Liver (tissue), 9 donors: ENCODE measurements around the gene KANK2. TPM values are rescaled to one million over a fixed set of nuclear protein-coding genes. Genes with fewer than 3 reads are reported as not detected.

ENCODE experiments used
- DNase-seq: peaks from one replicate; pipeline ENCODE4 v3.0.0-alpha.2; 2017; ENCODE audit warnings: low spot score
- H3K27ac ChIP-seq, 2 donors: one replicate each; pipeline ENCODE4 v1.7.0; 2013; ENCODE audit warnings: inconsistent platforms in 2 of 2, low read length in 2 of 2, control low read depth in 1 of 2, low read depth in 1 of 2, mild to moderate bottlenecking in 1 of 2
- H3K27me3 ChIP-seq, 4 donors: one replicate each; pipeline versions ENCODE4 v1.6.1 to v1.7.0; 2013; ENCODE audit warnings: low read length in 3 of 4, inconsistent platforms in 1 of 4, mild to moderate bottlenecking in 1 of 4, moderate library complexity in 1 of 4; ENCODE audit not compliant: control insufficient read depth in 4 of 4, insufficient read depth in 4 of 4
- H3K36me3 ChIP-seq, 4 donors: one replicate each; pipeline versions ENCODE4 v1.6.1 to v1.7.0; 2013; ENCODE audit warnings: low read length in 3 of 4, mild to moderate bottlenecking in 3 of 4, low read depth in 1 of 4, moderate library complexity in 1 of 4; ENCODE audit not compliant: control insufficient read depth in 4 of 4, insufficient read depth in 3 of 4
- H3K4me1 ChIP-seq, 4 donors: one replicate each; pipeline versions ENCODE4 v1.6.1 to v1.7.0; 2013; ENCODE audit warnings: low read length in 3 of 4, mild to moderate bottlenecking in 3 of 4, moderate library complexity in 1 of 4; ENCODE audit not compliant: control insufficient read depth in 4 of 4, insufficient read depth in 4 of 4
- H3K4me3 ChIP-seq, 3 donors: one replicate each; pipeline versions ENCODE4 v1.6.1 to v1.7.0; 2013; ENCODE audit warnings: low read length in 3 of 3, control low read depth in 1 of 3, low read depth in 1 of 3, mild to moderate bottlenecking in 1 of 3
- H3K9ac ChIP-seq, 2 donors: one replicate each; pipeline ENCODE4 v1.7.0; 2013; ENCODE audit warnings: low read length in 2 of 2, mild to moderate bottlenecking in 2 of 2, moderate library complexity in 2 of 2, control low read depth in 1 of 2, low read depth in 1 of 2
- H3K9me3 ChIP-seq, 4 donors: one replicate each; pipeline versions ENCODE4 v1.6.1 to v1.7.0; 2013; ENCODE audit warnings: low read length in 3 of 4; ENCODE audit not compliant: control insufficient read depth in 4 of 4
- EGR1 ChIP-seq, 2 donors: IDR thresholded peaks; 2 replicates each; pipeline ENCODE4 v1.6.1; 2016 to 2018; ENCODE audit warnings: antibody characterized with exemption in 2 of 2, low read depth in 2 of 2
- FOXA1 ChIP-seq: IDR thresholded peaks from 2 replicates; pipeline ENCODE4 v1.6.1; 2016; ENCODE audit warnings: antibody characterized with exemption
- FOXA2 ChIP-seq: IDR thresholded peaks from 2 replicates; pipeline ENCODE4 v1.6.1; 2016; ENCODE audit warnings: antibody characterized with exemption
- GABPA ChIP-seq, 2 donors: IDR thresholded peaks in 1 of 2; conservative IDR thresholded peaks in 1 of 2; 2 replicates each; pipeline ENCODE4 v1.6.1; 2016; ENCODE audit warnings: antibody characterized with exemption in 2 of 2, mild to moderate bottlenecking in 1 of 2, moderate library complexity in 1 of 2
- HNF4A ChIP-seq, 2 donors: conservative IDR thresholded peaks; 2 replicates each; pipeline ENCODE4 v1.6.1; 2016; ENCODE audit warnings: antibody characterized with exemption in 2 of 2, mild to moderate bottlenecking in 2 of 2
- NR2F2 ChIP-seq: IDR thresholded peaks from 2 replicates; pipeline ENCODE4 v1.6.1; 2016; ENCODE audit warnings: antibody characterized with exemption
- RAD21 ChIP-seq, 2 donors: IDR thresholded peaks; 2 replicates each; pipeline ENCODE4 v1.6.1; 2016; ENCODE audit warnings: antibody characterized with exemption in 2 of 2, mild to moderate bottlenecking in 2 of 2
- RXRA ChIP-seq, 2 donors: IDR thresholded peaks; 2 replicates each; pipeline ENCODE4 v1.6.1; 2017 to 2018; ENCODE audit warnings: antibody characterized with exemption in 2 of 2, mild to moderate bottlenecking in 1 of 2
- YY1 ChIP-seq: IDR thresholded peaks from 2 replicates; pipeline ENCODE4 v1.6.1; 2016; ENCODE audit warnings: antibody characterized with exemption, mild to moderate bottlenecking
- WGBS: extraction: QIAGEN DNeasy Blood & Tissue Kit; methylation state at CpG from one replicate; pipeline ENCODE4 v1.1.7; 2013; 5-methylcytosine and 5-hydroxymethylcytosine counted together
- polyA plus RNA-seq, 2 donors: library from polyadenylated mRNA; stranded (reverse) in 1 of 2; unstranded in 1 of 2; fragments of 200-250 nt in 1 of 2; fragments of >200 nt in 1 of 2; fragmentation: Nextera tagmentation in 1 of 2; extraction: Ambion mirVana in 1 of 2; gene quantifications; one replicate each; pipeline versions ENCODE4 v1.2.1 to v1.2.3, GENCODE V29; 2013 to 2015
- total RNA-seq, 2 donors: library from RNA; depleted of rRNA; stranded (reverse); fragments of >200 nt; gene quantifications; one replicate each; pipeline ENCODE4 v1.2.3, GENCODE V29; 2014
- TF ChIP-seq, protein P1 (sequence below): IDR thresholded peaks from 2 replicates; pipeline ENCODE4 v1.6.1; 2016; ENCODE audit warnings: antibody characterized with exemption, mild to moderate bottlenecking
- TF ChIP-seq, protein P2 (sequence below): IDR thresholded peaks from 2 replicates; pipeline ENCODE4 v1.6.1; 2016; ENCODE audit warnings: antibody characterized with exemption
- TF ChIP-seq, protein P3 (sequence below): fragments of 150-350 bp; IDR thresholded peaks from 2 replicates; pipeline ENCODE4 v1.5.1; 2017; ENCODE audit warnings: improper control_type of control experiment, low read depth, low read length; ENCODE audit not compliant: missing input control
- TF ChIP-seq, protein P4 (sequence below): IDR thresholded peaks from 2 replicates; pipeline ENCODE4 v1.6.1; 2016; ENCODE audit warnings: antibody characterized with exemption
- donor health status: healthy.
- donor health status: healthy.
- donor health status: healthy.
- donor health status: healthy.
- donor health status: healthy.

KANK2 gene
- total and polyA plus RNA-seq, 4 donors = 15.0 to 67.8 (median 40.6) TPM

DNA sequence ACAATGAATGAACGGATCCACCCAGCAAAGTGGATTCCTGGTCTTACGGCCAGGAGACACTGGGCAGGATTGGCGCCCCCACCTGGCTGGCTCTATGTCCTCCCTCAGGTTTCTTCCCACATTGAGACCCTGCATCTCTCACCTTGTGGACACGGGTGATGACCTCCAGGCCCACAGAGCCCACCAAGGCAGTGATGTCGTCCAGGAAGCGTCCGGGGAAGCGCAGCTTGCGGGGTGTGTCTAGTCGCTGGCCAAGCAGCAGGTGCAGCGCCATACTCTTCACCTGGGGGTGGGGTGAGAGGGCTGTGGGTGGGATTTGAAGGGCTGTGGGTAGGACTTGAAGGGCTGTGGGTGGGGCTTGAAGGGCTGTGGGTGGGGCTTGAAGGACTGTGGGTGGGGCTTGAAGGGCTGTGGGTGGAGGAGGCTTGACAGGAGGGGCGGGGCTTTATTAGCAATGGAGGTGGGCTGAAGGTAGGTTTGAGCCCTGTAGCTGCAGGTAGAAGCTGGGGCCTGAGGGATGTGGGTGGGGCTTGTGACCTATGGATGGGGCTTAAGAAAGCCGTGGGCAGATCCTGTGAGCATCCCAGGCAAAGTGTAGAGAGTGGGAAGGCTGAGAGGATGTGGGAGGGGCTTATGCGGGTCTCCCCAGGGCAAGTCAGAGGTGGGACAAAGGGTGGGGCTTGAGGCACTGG lies 30.0 kb upstream of the KANK2 start:
- Histone ChIP-seq H3K9me3 (no peaks in the 10 kb centered on the region), H3K9ac (no peak overlapping the region), H3K4me1 (peaks cover 0 to 4% (median 0%) of the 10 kb centered on the region in 4 donors), H3K27me3 (no peaks in the 10 kb centered on the region), H3K36me3 (peaks cover 0 to 21% (median 3%) of the 10 kb centered on the region in 4 donors), H3K4me3 (no peak overlapping the region), H3K27ac (no peak overlapping the region)
- whole genome bisulfite sequencing = 93% methylated on average over 14 of the region's 14 CpGs
- no peak for DNase-seq
- TF ChIP-seq, protein P1, sequence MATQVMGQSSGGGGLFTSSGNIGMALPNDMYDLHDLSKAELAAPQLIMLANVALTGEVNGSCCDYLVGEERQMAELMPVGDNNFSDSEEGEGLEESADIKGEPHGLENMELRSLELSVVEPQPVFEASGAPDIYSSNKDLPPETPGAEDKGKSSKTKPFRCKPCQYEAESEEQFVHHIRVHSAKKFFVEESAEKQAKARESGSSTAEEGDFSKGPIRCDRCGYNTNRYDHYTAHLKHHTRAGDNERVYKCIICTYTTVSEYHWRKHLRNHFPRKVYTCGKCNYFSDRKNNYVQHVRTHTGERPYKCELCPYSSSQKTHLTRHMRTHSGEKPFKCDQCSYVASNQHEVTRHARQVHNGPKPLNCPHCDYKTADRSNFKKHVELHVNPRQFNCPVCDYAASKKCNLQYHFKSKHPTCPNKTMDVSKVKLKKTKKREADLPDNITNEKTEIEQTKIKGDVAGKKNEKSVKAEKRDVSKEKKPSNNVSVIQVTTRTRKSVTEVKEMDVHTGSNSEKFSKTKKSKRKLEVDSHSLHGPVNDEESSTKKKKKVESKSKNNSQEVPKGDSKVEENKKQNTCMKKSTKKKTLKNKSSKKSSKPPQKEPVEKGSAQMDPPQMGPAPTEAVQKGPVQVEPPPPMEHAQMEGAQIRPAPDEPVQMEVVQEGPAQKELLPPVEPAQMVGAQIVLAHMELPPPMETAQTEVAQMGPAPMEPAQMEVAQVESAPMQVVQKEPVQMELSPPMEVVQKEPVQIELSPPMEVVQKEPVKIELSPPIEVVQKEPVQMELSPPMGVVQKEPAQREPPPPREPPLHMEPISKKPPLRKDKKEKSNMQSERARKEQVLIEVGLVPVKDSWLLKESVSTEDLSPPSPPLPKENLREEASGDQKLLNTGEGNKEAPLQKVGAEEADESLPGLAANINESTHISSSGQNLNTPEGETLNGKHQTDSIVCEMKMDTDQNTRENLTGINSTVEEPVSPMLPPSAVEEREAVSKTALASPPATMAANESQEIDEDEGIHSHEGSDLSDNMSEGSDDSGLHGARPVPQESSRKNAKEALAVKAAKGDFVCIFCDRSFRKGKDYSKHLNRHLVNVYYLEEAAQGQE = no peak
- no peak for TF ChIP-seq GABPA (IDR thresholded peaks at IDR 0.05 in 1 of 2, conservative IDR thresholded peaks at IDR 0.05 in 1 of 2)
- TF ChIP-seq, protein P2, sequence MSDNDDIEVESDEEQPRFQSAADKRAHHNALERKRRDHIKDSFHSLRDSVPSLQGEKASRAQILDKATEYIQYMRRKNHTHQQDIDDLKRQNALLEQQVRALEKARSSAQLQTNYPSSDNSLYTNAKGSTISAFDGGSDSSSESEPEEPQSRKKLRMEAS = no peak
- peak in 1 of 2 donors; percentile 22 for TF ChIP-seq RAD21 (IDR thresholded peaks at IDR 0.05)
- no peak for TF ChIP-seq NR2F2
- TF ChIP-seq, protein P3, sequence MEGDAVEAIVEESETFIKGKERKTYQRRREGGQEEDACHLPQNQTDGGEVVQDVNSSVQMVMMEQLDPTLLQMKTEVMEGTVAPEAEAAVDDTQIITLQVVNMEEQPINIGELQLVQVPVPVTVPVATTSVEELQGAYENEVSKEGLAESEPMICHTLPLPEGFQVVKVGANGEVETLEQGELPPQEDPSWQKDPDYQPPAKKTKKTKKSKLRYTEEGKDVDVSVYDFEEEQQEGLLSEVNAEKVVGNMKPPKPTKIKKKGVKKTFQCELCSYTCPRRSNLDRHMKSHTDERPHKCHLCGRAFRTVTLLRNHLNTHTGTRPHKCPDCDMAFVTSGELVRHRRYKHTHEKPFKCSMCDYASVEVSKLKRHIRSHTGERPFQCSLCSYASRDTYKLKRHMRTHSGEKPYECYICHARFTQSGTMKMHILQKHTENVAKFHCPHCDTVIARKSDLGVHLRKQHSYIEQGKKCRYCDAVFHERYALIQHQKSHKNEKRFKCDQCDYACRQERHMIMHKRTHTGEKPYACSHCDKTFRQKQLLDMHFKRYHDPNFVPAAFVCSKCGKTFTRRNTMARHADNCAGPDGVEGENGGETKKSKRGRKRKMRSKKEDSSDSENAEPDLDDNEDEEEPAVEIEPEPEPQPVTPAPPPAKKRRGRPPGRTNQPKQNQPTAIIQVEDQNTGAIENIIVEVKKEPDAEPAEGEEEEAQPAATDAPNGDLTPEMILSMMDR = no peak

DNA sequence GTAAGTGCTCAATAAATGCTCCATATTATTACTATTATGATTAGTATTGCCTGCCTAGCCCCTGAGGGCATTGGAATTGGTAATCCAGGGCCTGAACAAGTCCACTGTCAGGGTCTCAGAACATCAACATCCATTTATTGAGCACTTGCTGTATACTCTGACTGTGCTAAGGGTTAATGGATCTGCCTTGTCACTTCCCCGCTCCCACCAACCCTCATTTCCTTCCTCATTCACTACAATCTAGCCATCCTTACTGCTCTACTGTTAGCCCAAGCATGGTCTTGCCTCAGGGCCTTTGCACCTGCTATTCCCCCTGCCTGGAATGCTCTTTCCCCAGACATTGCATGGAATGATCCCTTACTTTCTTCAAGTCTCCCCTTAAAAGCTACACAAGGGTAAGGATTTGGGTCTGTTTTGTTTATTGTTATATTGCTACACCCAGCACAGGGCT lies 29.4 kb upstream of the KANK2 start:
- Histone ChIP-seq H3K36me3 (peaks cover 3 to 21% (median 6%) of the 10 kb centered on the region in 4 donors), H3K4me3 (no peak overlapping the region), H3K27me3 (no peaks in the 10 kb centered on the region), H3K4me1 (peaks cover 0 to 4% (median 0%) of the 10 kb centered on the region in 4 donors), H3K9ac (no peak overlapping the region), H3K27ac (no peak overlapping the region), H3K9me3 (peaks cover 0 to 2% (median 0%) of the 10 kb centered on the region in 4 donors)
- 88% methylated on average over 1 of the region's 1 CpG for WGBS
- TF ChIP-seq EGR1 (IDR thresholded peaks at IDR 0.05; ENCODE audit: low read depth in 2 of 2) = no peak
- no peak for DNase-seq

DNA sequence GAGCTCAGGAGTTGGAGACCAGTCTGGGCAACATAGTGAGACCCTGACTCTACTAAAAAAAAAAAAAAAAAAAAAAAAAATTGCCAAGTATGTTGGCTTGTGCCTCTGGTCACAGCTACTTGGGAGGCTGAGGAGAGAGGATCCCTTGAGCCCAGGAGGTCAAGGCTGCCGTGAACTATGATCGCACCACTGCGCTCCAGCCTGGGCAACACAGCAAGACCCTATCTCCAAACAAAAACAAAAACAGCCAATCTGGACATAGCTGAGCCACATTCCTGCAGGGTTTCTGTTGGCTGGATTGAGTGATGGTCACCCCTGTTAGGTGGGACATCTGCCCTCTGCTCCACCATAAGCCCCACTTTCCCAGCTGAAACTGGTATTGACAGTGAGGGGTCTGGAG lies 28.5 kb upstream of the KANK2 start:
- Histone ChIP-seq H3K9me3 (peaks cover 0 to 7% (median under 1%) of the 10 kb centered on the region in 4 donors), H3K36me3 (peaks cover 5 to 23% (median 13%) of the 10 kb centered on the region in 4 donors), H3K4me1 (peaks cover 0 to 4% (median 0%) of the 10 kb centered on the region in 4 donors), H3K4me3 (no peak overlapping the region), H3K9ac (no peak overlapping the region), H3K27ac (peak overlapping the region in 1 of 2 donors; percentile 3), H3K27me3 (no peaks in the 10 kb centered on the region)
- 96% methylated on average over 3 of the region's 3 CpGs for WGBS
- DNase-seq = no peak
- no peak for TF ChIP-seq NR2F2
- no peak for TF ChIP-seq RXRA (IDR thresholded peaks at IDR 0.05)
- TF ChIP-seq, protein P4, sequence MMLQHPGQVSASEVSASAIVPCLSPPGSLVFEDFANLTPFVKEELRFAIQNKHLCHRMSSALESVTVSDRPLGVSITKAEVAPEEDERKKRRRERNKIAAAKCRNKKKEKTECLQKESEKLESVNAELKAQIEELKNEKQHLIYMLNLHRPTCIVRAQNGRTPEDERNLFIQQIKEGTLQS = no peak
- no peak for TF ChIP-seq FOXA1
- no peak for TF ChIP-seq YY1
- TF ChIP-seq, protein P3 = no peak
- TF ChIP-seq, protein P1 = no peak
- TF ChIP-seq GABPA (IDR thresholded peaks at IDR 0.05 in 1 of 2, conservative IDR thresholded peaks at IDR 0.05 in 1 of 2) = no peak
- no peak for TF ChIP-seq HNF4A (conservative IDR thresholded peaks at IDR 0.05)
- no peak for TF ChIP-seq RAD21 (IDR thresholded peaks at IDR 0.05)
- TF ChIP-seq FOXA2 = no peak
